HG02870 (cell line): ENCODE results near the gene NCOA6.

Source experiments
- ATAC-seq: cut with Tn5 transposase; IDR thresholded peaks from one replicate; pipeline ENCODE4 v1.9.1; 2021; ENCODE audit warnings: mild to moderate bottlenecking, moderate library complexity; ENCODE audit not compliant: unreplicated experiment

NCOA6 gene

GRCh38 chr20:34825530-34826362 lies at the start of gene NCOA6:
TSS of gene NCOA6 (minus strand) at chr20:34825651. CDS start at chr20:34782355, 43,296 bp downstream.
- ATAC-seq: peak; percentile 43

GRCh38 chr20:34874094-34874654 lies 48.7 kb upstream of the NCOA6 start:
- no peak for ATAC-seq

GRCh38 chr20:34873583-34874093 lies 48.2 kb upstream of the NCOA6 start:
- no peak for ATAC-seq

GRCh38 chr20:34872622-34873224 lies 47.3 kb upstream of the NCOA6 start, which contains the start of gene GGT7:
TSS of gene GGT7 (minus strand) at chr20:34872856. CDS start at chr20:34872815, 41 bp downstream.
- ATAC-seq: no peak

GRCh38 chr20:34871966-34872621 lies 46.6 kb upstream of the NCOA6 start:
- ATAC-seq: no peak

- no peak for ATAC-seq
Measured at GRCh38 chr20:34871320-34871926, 46.0 kb upstream of the NCOA6 start.

GRCh38 chr20:34864216-34864615 lies 38.8 kb upstream of the NCOA6 start:
- ATAC-seq: no peak

GRCh38 chr20:34863421-34863965 lies 38.0 kb upstream of the NCOA6 start:
- ATAC-seq: no peak

GRCh38 chr20:34862724-34863123 lies 37.3 kb upstream of the NCOA6 start:
- no peak for ATAC-seq

- ATAC-seq: no peak
Measured at GRCh38 chr20:34861386-34862084, 36.1 kb upstream of the NCOA6 start.

- no peak for ATAC-seq
Measured at GRCh38 chr20:34859826-34860545, 34.5 kb upstream of the NCOA6 start.

GRCh38 chr20:34859367-34859766 lies 33.9 kb upstream of the NCOA6 start:
- no peak for ATAC-seq

GRCh38 chr20:34852298-34852697 lies 26.8 kb upstream of the NCOA6 start:
- ATAC-seq: no peak

GRCh38 chr20:34850969-34851368 lies 25.5 kb upstream of the NCOA6 start:
- ATAC-seq: no peak

GRCh38 chr20:34849778-34850177 lies 24.3 kb upstream of the NCOA6 start:
- no peak for ATAC-seq

- no peak for ATAC-seq
Measured at GRCh38 chr20:34848597-34848996, 23.1 kb upstream of the NCOA6 start.

- no peak for ATAC-seq
Measured at GRCh38 chr20:34843421-34843820, 18.0 kb upstream of the NCOA6 start.

GRCh38 chr20:34842143-34842542 lies 16.7 kb upstream of the NCOA6 start:
- ATAC-seq: no peak

GRCh38 chr20:34834459-34834893 lies 9.0 kb upstream of the NCOA6 start:
- no peak for ATAC-seq
